ENCODE results near the gene ETNPPL.

ETNPPL gene

GRCh38 chr4:108709722-108710121 is 53.1 kb downstream of the ETNPPL start:
- no peak for DNase-seq
- Histone ChIP-seq H3K4me3 (no peak overlapping the region), H3K27ac (no peak overlapping the region), H3K36me3 (no peaks in the 10 kb centered on the region), H3K4me1 (no peaks in the 10 kb centered on the region), H3K9me3 (no peaks in the 10 kb centered on the region), H3K27me3 (no peaks in the 10 kb centered on the region)
- intact Hi-C loops (cut with DNase I; ENCODE audit: low total_unique reads): no loop called here
- TF ChIP-seq CTCF (IDR thresholded peaks at IDR 0.05): no peak

- no peak for TF ChIP-seq CTCF (IDR thresholded peaks at IDR 0.05)
These were observed 53.6 kb downstream of the ETNPPL start for GRCh38 chr4:108709234-108709633.

GRCh38 chr4:108706289-108706688 is 56.6 kb downstream of the ETNPPL start:
- intact Hi-C loops (cut with DNase I; ENCODE audit: low total_unique reads): no loop called here
- no peaks in the 10 kb centered on the region for H3K27me3 ChIP-seq
- no peak overlapping the region for H3K4me3 ChIP-seq
- H3K9me3 ChIP-seq: no peaks in the 10 kb centered on the region
- no peak overlapping the region for H3K27ac ChIP-seq
- TF ChIP-seq CTCF (IDR thresholded peaks at IDR 0.05): no peak
- no peak for DNase-seq
- no peaks in the 10 kb centered on the region for H3K36me3 ChIP-seq
- no peaks in the 10 kb centered on the region for H3K4me1 ChIP-seq

More at GRCh38 chr4:108709234-108709633, 53.6 kb downstream of the ETNPPL start:
- no peak overlapping the region for H3K27ac ChIP-seq
- intact Hi-C loops (cut with DNase I; ENCODE audit: low total_unique reads): no loop called here
- H3K36me3 ChIP-seq: no peaks in the 10 kb centered on the region
- H3K9me3 ChIP-seq: no peaks in the 10 kb centered on the region
- H3K4me3 ChIP-seq: no peak overlapping the region
- no peak for DNase-seq
- no peaks in the 10 kb centered on the region for H3K27me3 ChIP-seq
- H3K4me1 ChIP-seq: no peaks in the 10 kb centered on the region

- no peaks in the 10 kb centered on the region for H3K36me3 ChIP-seq
- no peak overlapping the region for H3K4me3 ChIP-seq
- no peak overlapping the region for H3K27ac ChIP-seq
- no peak for DNase-seq
- no peak for TF ChIP-seq CTCF (IDR thresholded peaks at IDR 0.05)
- no peaks in the 10 kb centered on the region for H3K27me3 ChIP-seq
- no peaks in the 10 kb centered on the region for H3K9me3 ChIP-seq
- peaks cover 0 to 6% (median 0%) of the 10 kb centered on the region in 4 donors for H3K4me1 ChIP-seq
- intact Hi-C loops (cut with DNase I; ENCODE audit: low total_unique reads): no loop called here
These were observed 58.9 kb downstream of the ETNPPL start for GRCh38 chr4:108703966-108704365.

- Histone ChIP-seq H3K9me3 (no peaks in the 10 kb centered on the region), H3K36me3 (no peaks in the 10 kb centered on the region), H3K27ac (no peak overlapping the region), H3K4me1 (peaks cover 0 to 6% (median 0%) of the 10 kb centered on the region in 4 donors), H3K4me3 (no peak overlapping the region), H3K27me3 (no peaks in the 10 kb centered on the region)
- intact Hi-C loops (cut with DNase I; ENCODE audit: low total_unique reads): no loop called here
- DNase-seq: no peak
- no peak for TF ChIP-seq CTCF (IDR thresholded peaks at IDR 0.05)
These were observed 59.5 kb downstream of the ETNPPL start for GRCh38 chr4:108703370-108703769.

- Histone ChIP-seq H3K9me3 (no peaks in the 10 kb centered on the region), H3K4me1 (peaks cover 0 to 6% (median 0%) of the 10 kb centered on the region in 4 donors), H3K4me3 (no peak overlapping the region), H3K27ac (no peak overlapping the region), H3K27me3 (no peaks in the 10 kb centered on the region), H3K36me3 (no peaks in the 10 kb centered on the region)
- intact Hi-C loops (cut with DNase I; ENCODE audit: low total_unique reads): no loop called here
- no peak for DNase-seq
- TF ChIP-seq CTCF (IDR thresholded peaks at IDR 0.05): no peak
These were observed 59.9 kb downstream of the ETNPPL start for GRCh38 chr4:108702960-108703359.
